GM19328 (cell line): ENCODE results near the gene DMRT3.

Source experiments
- ATAC-seq: cut with Tn5 transposase; IDR thresholded peaks from one replicate; pipeline ENCODE4 v1.9.1; 2021; ENCODE audit warnings: mild to moderate bottlenecking, moderate library complexity; ENCODE audit not compliant: unreplicated experiment

DMRT3 gene

DNA sequence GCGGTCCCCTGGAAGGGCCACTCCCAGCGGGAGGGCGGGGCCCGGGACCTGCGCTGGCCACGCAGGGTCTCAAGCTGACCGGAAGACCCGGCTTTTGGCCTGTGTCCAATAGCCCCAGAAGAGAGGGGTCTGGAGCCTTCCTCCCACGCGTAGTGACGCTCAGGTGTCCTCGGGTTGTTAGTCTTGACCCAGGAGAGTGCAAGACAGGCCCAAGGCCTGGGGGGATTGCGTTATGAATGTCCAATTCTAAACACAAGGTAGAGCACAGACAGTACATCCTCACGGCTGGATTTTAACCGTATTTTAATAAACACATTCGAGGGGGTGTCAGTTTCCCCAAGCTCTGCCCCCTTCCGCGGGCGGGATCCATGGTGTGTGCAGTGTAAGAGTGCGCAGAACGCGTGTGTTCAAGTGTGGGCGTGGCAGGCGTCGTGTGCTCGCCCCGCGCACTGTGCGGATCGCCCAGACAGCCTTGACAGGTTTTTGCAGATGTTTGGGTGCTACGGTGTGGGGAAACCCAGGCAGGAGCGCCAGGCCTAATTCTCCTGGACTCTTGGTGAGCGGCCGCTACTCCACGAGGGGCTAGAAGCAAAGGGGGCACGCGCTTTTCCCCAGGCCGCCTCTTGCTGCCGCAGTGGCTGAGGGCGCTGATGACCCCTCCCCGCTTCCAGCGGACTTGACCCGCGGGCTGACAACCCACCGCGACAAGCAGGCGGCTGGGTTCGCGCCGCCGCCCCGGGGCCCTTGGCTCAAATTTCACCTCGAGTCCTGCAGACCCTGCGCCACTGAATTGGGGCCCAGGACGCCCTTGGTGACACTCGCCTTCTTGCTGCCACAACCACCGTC is 6.1 kb upstream of the DMRT3 start:
- no peak for ATAC-seq

DNA sequence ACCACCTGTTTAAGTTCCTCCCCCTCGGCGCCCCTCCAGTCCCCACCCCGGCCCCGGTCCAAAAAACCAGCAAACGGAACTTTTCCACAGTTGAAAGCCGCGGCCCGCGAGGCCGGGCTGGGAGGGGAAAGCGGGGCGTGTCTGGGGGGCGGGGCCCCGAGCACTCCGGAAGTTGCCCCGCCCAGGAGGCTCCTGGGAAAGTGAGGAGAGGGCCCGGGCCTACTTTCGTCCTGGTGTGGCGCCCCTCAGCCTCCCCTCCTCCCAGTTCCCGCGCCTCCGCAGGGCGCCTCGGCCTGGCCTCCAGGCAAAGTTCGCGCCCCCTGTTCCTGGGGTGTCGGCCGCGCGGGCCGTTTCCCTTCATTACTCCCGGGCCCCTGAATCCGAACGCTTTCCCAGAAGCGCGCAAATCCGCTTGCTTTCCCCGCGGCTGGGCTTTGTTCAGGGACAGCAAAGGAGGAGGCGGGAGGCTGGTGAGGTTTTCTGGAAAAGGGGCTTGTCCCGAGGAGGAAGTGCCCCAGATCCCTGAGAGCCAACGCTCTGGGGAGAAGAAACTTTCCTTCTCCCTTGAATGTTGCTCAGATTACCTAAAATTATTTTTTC is 4.5 kb upstream of the DMRT3 start:
- no peak for ATAC-seq

- no peak for ATAC-seq
Observed at GRCh38 chr9:972501-973294, 3.8 kb upstream of the DMRT3 start.

- ATAC-seq = no peak
Observed at GRCh38 chr9:973295-973834, 3.1 kb upstream of the DMRT3 start.

DNA sequence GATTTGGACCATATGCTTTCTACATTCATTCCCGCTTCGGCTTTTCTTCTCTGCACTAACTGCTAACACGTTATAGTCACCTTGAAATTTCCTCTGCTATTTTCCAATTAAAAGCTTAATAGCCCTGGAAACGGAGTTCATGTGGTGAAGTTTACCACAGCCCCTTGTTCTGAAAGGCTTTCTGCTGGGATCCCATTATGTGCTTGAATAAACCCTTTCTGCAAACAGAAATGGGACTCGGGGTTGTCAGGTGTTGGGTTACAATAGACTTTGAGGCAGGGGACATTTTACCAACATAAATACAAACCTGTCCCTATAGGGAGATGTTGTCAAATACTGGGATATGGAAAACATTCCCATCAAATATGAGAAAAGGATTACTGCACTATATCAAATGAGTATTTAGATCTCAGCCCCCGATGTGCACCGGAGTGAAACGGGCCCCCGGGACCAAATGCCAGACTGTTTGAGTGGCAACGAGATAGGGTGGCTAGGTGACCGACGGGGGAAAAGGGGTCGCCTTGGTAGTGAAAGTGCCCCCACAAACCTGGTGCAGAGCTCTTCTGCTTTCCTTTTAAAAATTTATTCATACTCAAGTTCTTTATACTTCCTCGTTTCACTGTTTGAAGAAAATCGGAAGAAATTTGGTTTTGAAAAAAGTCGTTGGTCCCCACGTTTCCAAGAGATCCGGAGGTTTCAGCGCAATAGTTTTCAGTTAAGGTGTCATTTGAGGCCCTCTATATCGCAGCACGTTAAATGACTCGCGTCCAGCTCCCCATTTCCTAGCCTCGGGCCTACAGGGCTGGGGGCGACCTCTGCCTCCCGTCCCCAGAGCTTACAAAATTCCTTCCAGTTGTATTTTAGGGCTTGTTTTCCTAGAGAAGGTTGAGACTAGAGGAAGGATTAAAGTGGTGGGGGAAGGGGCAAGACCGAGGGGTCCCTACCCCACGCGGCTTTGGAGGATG is 2.1 kb upstream of the DMRT3 start:
- ATAC-seq = no peak

- no peak for ATAC-seq
Observed at GRCh38 chr9:974996-975739, 1.3 kb upstream of the DMRT3 start.

GRCh38 chr9:975740-976257 is 656 bp upstream of the DMRT3 start:
- no peak for ATAC-seq

- ATAC-seq = no peak
Observed at GRCh38 chr9:976943-977837, 735 bp downstream of the DMRT3 start.

DNA sequence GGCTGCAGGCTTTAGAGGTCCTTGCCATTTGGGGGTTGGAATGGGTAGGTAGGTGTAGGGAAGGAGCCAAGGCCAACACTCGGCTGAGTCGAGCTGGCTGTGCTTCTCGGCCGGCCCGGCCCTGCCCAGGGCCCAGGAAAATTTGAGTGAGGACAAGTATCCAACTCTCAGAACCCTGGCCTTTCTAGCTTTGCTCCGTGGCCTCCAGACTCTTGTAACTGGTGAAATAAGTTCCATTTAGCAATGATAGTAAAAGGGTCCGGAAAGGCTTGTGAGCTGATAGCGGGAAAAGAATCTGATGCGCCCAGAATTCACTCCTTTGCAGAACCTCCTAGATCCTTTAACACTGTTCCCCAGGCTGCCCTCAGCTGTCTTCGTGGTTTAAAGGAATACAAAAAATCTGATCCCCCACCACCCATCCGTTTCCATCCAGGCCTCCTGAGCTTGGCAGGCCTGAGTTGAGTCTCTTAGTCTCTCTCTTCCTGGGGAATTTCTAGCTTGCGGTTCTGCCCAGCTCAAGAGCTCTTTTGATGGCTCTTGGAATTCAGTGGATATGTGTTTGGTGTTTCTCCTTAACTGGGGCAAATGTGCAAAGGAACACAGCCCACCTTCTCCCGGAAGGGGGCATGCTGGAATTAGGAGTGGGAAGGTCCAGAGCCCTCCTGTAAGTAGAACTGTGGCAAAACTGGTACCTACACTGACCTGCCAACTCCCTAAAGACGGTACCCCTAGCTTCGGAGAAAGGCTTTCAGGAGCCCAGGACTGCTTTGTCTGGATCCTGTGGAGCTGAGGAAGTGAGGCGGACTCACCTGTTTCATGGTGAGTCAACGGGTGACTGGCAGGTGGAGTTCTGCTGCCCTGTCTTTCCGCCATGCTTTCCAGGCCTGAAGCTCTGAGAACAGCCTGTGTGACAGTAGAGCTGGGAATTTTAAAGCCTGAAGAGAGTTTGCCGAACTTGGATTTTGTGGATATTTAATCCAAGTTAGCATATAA is 1.7 kb downstream of the DMRT3 start:
- ATAC-seq = no peak

- no peak for ATAC-seq
Observed at GRCh38 chr9:979983-980382, 3.5 kb downstream of the DMRT3 start.

GRCh38 chr9:980640-981039 is 4.2 kb downstream of the DMRT3 start:
- ATAC-seq = no peak

DNA sequence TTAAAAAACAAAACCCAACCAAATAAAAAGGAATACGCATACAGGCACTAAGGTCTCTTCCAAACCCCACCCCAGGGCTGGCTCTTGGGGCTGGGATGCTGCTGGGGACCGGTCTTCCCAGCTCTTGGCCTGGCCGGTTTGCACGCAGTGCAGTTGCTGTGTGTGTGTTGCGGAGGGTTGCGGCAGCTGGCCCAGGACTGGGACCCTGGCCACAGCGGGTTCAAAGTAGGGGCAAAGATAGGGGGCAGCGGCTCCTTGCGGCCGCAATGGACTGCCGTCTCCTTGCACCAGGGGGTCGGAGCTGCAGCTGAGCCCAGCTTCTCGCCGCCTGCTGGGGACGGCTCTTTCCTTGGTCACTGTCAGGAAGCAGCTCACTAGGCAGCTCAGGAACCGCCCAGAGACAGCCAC is 5.0 kb downstream of the DMRT3 start:
- ATAC-seq = no peak

DNA sequence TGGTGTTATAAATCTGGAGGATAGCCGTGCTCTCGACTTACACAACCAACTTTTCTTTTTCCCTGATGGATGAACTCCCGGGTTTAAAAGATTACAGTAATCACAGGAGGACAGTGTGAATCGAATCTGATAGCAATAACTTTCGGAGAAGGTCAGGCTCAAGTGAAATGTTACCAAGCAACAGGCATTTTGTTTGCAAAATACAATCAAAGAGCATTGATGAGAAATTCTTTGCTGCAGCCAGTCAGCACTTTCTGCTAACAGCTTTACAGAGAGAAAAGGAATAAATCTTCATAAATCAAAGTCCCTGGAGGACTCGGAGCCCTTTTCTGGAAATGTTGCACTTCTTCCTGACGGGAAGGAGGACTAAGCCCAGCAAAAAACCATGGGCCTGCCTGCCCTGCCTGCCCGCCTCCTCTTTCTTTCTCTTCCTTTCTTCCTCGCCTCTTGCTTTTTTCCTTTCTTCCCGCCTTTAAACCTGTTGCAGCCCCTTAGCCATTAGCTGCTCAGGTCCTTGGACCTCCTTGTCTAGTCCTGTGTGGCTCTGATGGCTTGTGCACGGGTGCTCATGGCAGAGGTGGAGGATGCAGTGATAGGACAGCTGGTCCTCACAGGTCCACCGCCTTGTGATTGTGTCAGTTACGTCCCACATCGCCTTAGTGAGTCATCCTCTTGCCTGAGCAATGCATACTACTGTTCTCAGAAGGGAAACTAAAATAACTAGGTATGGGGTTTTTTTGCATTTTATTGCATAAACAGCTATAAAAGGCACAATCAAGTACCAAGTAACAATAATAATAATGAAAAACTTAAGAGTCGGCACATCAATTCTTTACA is 6.2 kb downstream of the DMRT3 start:
- no peak for ATAC-seq

DNA sequence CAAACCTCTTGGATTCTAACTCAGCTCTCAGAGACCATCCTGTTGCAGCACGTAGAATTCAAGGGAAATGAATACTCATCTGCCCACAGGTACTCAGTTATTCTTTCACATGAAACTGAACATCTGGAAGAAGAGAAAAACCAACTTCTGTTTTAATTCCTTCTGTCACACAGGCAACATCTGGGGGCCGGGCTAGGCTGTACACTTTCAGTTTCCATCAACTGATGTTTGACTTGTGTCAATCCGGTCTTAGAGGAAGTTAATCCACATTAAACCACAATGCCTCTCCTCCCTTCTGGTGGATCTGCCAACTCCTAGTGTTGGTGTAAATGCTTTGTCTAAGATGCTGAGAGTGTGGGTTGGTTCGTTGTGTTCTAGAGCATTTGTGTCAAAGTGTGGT is 17.6 kb downstream of the DMRT3 start:
- no peak for ATAC-seq

DNA sequence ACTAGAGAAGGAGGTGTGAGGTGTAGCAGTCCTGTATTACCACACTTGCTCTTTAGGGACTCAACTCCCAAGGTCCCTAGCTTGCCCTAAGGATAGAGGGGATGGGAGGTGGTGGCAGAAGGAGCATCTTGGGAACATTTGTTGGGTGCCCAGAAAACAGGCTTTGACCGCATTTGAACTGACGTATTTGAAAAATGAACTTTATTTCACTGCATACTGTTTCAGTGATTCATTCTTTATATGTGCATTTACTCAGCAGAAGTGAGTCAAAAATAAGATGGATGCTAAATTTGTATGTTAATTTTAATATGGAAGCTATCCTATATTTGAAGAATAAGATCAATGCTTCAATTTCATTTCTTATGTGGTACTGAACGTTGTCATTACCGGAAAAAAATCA is 18.7 kb downstream of the DMRT3 start:
- ATAC-seq = no peak

GRCh38 chr9:995781-996180 is 19.3 kb downstream of the DMRT3 start:
- no peak for ATAC-seq
